ENCODE data around the gene TMEM97.
"Not testable (repeated sequence)": the region's sequence is repeated elsewhere in the genome, so short reads cannot be mapped to it uniquely, and the experiment has no call there.

TMEM97 gene

DNA sequence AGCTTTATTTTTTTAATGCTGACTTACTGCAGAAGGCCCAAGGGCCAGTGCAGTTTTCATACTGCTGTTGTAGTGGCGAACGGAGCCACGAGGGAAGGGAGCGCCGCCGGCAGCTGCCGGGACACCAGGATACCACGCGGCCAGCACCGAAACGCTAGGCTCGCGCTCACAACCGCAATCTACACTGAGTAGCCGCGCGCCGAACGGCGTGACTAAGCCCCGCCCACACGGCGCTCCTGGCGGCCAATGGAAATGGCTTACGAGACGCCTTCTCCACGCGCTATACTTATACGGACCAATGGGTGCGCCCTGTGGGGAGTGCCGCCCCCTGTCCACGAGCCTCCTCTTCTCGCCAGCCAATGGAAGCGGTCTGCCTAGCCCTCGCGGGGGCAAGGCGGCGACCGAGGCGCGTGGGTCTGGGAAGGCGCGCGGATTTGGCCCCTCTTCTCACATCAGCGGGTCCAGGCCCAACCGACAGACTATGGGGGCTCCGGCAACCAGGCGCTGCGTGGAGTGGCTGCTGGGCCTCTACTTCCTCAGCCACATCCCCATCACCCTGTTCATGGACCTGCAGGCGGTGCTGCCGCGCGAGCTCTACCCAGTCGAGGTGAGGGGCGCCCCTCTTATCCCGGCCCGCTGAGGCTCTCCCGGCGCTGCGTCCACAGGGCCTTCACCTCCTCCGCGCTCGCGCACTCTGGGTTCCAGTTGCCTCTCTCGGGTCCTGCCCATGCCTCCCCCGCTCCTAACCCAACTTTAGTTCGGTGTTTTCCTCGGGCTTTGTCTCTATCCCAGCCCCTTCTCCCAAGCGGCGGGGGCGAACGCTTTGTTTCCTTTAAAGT lies at the start of gene TMEM97:
Gene TMEM97 (plus strand): TSS at position 442 of the 839 bp plus-strand sequence. CDS start 40 bp downstream, at position 482.
- in situ Hi-C loops (cut with MboI; ENCODE audit: low sequenced_read_pairs), result no loop called here

- in situ Hi-C loops (cut with MboI; ENCODE audit: low sequenced_read_pairs), result no loop called here
Observed at GRCh38 chr17:28270055-28270454, 48.9 kb upstream of the TMEM97 start.

DNA sequence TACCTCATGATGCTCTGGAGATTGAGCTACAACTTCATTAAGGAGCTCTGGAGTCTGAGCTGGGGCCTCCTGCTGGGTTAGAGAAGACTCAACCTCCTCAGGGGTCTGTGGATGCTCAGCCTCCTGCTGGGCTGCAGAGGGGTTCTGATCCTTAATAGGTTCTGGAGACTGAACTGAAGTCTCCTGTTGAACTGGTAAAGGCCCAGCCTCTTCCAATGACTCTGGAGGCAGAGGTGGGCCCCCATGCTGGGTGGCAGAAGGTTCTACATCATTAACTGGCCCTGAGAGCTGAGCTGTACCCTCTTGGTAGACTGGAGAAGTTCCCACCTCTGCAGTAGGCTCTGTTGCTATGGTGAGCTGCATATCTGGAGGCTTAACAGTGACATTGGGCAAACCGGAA lies 48.1 kb upstream of the TMEM97 start:
- in situ Hi-C loops (cut with MboI; ENCODE audit: low sequenced_read_pairs), result no loop called here

DNA sequence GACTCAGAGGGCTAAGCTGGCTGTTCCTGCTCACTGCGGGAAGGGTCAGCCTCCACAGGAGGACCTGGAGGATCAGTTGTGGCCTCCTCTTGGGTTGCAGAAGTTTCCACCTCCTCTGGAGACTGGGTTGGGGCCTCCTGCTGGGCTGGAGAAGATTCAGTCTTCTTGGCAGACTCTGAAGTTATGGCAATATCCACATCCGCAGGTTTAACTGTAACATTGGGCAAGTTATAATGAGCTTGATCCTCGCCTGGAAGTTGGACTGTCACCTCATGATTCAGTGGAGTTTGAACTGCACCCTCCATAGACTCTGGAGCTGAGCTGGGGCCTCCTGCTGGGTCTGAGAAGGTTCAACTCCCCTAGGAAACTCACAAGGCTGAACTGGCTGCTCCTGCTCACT lies 47.6 kb upstream of the TMEM97 start:
- in situ Hi-C loops (cut with MboI; ENCODE audit: low sequenced_read_pairs), result no loop called here

DNA sequence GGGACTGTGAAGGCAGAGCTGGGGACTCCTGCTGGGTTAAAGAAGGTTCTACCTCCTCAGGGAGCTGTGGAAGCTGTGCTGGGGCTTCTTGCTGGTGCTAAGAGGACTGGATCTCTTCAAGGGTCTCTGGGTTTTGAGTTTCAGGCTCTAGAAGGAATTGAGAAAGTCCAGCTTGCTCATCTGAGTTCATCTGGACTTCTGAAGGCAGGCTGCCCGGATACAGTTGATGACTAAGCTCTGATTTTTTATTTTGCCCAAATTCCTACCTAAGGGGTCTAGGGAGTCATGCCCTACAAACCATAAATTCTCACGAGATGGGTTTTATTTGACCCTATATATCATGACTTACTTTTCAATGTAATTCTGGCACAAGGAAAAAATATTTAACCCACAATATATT lies 46.8 kb upstream of the TMEM97 start:
- in situ Hi-C loops (cut with MboI; ENCODE audit: low sequenced_read_pairs), result no loop called here

DNA sequence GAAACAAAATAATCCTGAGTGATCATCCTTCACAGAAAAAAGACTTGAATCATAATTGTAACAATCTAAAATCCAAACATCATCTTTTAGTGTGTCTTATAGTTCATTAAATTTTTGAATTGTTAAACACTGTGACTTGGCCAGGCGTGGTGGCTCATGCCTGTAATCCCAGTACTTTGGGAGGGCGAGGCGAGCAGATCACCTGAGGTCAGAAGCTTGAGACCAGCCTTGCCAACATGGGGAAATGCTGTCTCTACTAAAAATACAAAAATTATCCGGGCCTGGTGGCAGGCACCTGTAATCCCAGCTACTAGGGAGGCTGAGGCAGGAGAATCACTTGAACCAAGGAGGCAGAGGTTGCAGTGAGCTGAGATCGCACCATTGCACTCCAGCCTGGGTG lies 45.7 kb upstream of the TMEM97 start:
- in situ Hi-C loops (cut with MboI; ENCODE audit: low sequenced_read_pairs), result not testable (repeated sequence)

GRCh38 chr17:28274591-28275265 lies 44.3 kb upstream of the TMEM97 start:
- in situ Hi-C loops (cut with MboI; ENCODE audit: low sequenced_read_pairs), result no loop called here

- in situ Hi-C loops (cut with MboI; ENCODE audit: low sequenced_read_pairs), result no loop called here
Observed at GRCh38 chr17:28276011-28276410, 43.0 kb upstream of the TMEM97 start.

DNA sequence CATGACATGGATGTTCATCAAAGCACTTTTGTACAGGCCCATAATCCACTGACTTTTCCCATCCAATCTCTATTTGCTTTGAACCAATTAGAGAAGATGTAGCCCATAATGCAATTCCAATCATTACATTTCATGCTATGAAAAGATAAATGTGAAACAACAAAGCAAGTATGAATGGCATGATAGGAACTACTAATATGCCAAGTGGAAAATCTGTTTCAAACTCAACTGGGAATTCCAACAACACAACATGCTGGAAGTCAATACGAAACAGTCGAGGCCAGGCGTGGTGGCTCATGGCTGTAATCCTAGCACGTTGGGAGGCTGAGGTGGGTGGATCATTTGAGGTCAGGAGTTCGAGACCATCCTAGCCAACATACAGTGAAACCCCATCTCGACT lies 39.6 kb upstream of the TMEM97 start:
- in situ Hi-C loops (cut with MboI; ENCODE audit: low sequenced_read_pairs), result no loop called here

DNA sequence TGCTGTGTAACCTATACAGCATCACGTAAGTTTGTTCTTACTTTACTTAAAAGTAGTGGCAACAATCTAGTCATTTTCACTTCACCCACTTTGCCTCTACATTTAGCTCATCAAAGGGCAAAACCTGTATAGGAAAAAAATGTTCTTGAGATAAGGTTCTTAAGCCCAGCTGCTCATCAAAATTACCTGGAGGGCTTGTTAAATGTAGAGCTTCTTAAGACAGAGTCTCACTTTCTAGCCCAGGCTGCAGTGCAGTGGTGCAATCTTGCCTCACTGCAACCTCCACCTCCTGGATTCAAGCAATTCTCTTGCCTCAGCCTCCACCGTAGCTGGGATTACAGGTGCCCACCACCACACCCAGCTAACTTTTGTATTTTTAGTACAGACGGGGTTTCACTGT lies 38.2 kb upstream of the TMEM97 start:
- in situ Hi-C loops (cut with MboI; ENCODE audit: low sequenced_read_pairs), result no loop called here

GRCh38 chr17:28282596-28282995 lies 36.4 kb upstream of the TMEM97 start:
- in situ Hi-C loops (cut with MboI; ENCODE audit: low sequenced_read_pairs), result no loop called here

- in situ Hi-C loops (cut with MboI; ENCODE audit: low sequenced_read_pairs), result no loop called here
Observed at GRCh38 chr17:28285965-28286364, 33.0 kb upstream of the TMEM97 start.

GRCh38 chr17:28290703-28291102 lies 28.3 kb upstream of the TMEM97 start:
- in situ Hi-C loops (cut with MboI; ENCODE audit: low sequenced_read_pairs), result no loop called here

DNA sequence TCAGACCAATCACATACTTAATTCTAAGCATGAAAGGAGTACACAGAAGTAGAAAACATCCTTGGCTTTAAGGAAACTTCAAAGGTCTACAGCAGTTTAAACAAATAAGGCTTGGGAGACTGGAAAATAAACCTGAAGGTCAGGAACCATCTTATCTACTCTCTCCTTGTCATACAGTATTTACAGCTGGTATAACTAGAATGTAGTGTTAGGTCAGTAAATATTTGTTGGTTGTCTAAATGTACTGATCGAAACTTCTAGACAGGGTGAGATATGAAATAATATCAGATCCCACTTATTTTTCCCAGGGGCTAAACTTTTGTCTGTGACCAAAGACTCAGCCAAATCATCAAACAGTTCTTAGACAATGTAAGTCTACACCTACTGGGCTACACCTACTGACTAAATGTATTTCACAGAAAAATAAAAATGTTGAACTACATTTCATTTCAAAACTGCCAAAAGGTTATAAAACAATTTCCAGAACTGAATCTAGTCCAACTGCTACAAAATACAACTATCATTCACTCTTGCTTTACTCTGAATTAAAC lies 27.1 kb upstream of the TMEM97 start:
- in situ Hi-C loops (cut with MboI; ENCODE audit: low sequenced_read_pairs), result no loop called here

GRCh38 chr17:28292878-28293277 lies 26.1 kb upstream of the TMEM97 start:
- in situ Hi-C loops (cut with MboI; ENCODE audit: low sequenced_read_pairs), result not testable (repeated sequence)

GRCh38 chr17:28293994-28294393 lies 25.0 kb upstream of the TMEM97 start:
- in situ Hi-C loops (cut with MboI; ENCODE audit: low sequenced_read_pairs), result no loop called here

DNA sequence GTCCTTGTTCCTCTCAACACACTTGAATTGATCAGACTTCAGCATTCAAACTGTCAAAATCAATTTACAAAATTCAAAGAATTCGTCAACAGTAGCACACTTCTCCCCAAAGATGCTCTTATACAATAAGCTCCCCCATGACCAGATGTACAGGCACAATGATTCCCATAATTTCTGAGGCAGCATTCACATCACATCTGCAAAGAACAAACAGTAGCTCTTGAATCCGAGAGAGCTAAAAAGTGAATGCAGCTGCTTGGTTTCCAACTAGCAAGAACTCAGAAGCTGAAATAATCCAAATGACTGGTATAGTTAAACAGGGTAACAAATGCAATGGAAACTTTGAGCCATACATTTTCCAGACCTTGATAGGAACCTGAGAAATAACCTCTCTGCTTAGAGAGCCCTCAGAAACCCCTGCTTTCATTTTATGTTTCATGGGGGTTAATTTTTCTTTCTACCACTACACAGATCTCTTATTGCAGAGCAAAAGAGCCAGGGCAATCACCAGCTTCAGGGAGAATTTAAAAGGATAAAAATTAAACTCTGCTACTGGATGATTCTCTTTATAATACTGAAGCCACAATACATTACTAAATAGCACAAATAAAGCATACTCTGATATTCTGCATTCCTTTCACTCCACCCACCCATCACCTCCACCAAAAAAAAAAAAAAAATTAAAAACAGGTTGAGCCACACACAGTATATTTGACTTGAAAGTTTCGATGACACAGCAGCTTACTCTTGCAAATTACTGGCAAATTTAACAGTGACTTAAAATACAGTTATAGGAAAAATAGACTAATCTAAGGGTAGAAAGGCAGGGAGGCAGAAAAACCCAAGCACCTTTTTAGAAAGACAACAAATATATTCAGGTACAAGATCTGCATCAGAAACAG lies 23.1 kb upstream of the TMEM97 start:
- in situ Hi-C loops (cut with MboI; ENCODE audit: low sequenced_read_pairs), result no loop called here

DNA sequence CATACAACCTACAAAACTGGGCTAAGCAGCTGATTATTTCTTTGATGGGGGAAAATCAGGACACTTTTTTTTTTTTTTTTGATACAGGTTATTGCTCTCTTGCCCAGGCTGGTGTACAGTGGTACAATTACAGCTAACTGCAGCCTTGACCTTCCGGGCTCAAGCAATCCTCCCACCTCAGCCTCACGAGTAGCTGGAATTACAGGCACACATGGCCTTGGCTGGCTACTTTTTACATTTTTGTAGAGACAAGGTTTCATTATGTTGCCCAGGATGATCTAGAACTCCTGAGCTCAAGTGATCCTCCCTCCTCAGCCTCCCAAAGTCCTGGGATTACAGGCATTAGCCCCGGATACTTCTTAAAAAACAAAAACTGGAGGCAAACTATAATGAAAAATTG lies 20.6 kb upstream of the TMEM97 start:
- in situ Hi-C loops (cut with MboI; ENCODE audit: low sequenced_read_pairs), result no loop called here

DNA sequence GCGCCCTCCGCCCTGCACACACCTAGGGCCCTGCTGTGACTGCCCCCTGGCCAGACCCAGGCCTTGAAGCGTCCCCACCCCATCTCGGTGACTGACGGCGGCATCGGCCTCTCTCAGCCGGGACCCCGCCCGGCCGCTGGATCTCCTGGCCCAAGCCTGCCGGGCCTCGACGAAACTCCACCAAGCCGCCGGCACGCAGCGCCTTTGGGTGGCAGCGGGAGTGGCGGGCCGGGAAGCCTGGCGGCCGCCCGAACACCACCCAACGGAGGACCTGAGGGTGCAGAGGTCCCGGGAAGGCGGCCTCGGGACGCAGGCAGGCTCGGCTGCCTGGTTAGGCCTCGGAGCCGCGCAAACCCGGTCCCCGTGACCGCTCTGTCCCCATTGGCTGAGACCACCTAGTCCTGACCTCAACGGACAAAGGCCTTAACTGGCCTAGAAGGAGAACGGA lies 12.0 kb upstream of the TMEM97 start:
- in situ Hi-C loops (cut with MboI; ENCODE audit: low sequenced_read_pairs), result no loop called here

DNA sequence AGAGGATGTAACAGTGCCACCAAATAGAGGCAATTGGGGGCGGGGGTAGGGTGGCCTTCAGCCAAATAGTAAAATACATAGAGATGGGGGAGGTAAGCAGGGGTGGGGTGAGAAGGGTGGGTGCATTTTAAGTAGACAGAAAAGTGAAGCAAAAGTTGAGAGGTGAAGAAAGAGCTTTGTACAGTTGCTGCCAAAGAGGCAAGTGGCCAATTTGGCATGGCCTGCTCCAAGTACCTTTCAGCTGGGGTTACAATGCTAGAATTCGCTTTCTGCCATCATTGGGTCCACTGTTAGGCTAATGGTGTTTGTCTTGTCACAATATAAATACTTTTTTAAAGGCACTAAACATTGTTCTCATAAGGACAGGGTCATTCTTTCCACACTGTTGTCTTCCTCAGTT lies 5.2 kb upstream of the TMEM97 start:
- in situ Hi-C loops (cut with MboI; ENCODE audit: low sequenced_read_pairs), result no loop called here

Measured in HL-60/S4 treated with phorbol 12-myristate 13-acetate at 8.2 ng/mL for 4 days and 3 days (cell line).